ENCODE data around the gene NEUROD2.

NEUROD2 gene

DNA sequence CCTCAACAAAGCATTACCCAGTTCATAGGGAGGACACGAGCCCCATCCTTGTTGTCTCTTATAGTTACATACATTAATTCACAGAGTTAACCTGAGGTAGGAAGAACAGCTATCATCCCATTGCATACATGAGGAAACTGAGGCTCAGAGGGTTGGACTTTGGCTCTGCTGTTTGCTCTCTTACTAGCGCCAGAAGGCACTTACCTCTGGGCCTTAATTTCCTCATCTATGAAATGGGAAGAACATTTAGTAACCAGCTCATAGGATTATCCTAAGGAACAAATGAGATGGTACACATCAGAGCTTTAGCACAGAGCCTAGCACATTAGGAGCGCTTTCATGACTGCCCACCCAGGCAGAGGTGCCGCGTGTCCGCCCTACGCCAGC lies 27.6 kb downstream of the NEUROD2 start:
- no peak for DNase-seq (ENCODE audit: low read depth in 2 of 2)

- no peak for DNase-seq (ENCODE audit: low read depth in 2 of 2)
Observed at GRCh38 chr17:39579318-39580081, 28.2 kb downstream of the NEUROD2 start.

GRCh38 chr17:39578272-39578671 lies 29.4 kb downstream of the NEUROD2 start:
- DNase-seq (ENCODE audit: low read depth in 2 of 2): no peak

GRCh38 chr17:39576187-39576586 lies 31.5 kb downstream of the NEUROD2 start:
- no peak for DNase-seq (ENCODE audit: low read depth in 2 of 2)

- DNase-seq (ENCODE audit: low read depth in 2 of 2): no peak
Observed at GRCh38 chr17:39573447-39574298, 34.0 kb downstream of the NEUROD2 start.

DNA sequence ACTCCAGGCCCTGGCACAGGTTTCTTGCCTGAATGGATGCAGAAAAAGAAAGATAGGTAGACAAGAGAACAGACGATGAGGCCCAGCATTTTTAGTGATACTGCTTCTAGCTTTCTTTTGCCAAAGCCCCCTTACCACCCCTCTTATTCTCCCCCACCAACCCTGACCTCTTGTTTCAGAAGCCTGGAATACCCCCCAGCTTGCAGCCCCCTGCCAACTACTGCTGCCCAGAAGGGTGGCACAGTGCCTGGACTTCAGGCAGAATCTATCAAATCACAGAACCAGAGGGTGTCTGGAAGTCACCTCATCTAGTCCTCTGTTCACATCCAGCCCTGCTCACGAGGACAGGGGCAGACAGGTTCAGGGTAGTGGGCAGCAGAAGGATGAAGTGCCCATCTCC lies 35.6 kb downstream of the NEUROD2 start:
- no peak for DNase-seq (ENCODE audit: low read depth in 2 of 2)

DNA sequence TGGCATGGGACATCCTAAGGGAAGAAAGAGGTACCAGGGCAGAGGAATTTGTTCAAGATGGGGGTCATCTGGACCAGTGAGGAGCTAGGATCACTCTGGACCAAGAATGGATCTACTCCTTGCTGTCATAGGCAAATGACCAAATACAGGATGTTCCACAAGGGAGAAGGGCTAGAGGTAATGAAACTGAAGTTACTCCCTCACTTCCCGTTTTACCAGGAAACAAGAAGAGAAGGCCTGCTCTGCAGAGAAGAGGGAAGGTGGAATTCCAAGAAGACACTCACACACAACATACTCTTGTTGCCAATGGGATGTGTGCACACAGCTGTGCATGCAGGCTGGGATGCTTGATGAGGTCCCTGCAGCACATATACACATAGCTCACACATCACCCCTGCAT lies 38.6 kb downstream of the NEUROD2 start:
- DNase-seq (ENCODE audit: low read depth in 2 of 2): no peak

DNA sequence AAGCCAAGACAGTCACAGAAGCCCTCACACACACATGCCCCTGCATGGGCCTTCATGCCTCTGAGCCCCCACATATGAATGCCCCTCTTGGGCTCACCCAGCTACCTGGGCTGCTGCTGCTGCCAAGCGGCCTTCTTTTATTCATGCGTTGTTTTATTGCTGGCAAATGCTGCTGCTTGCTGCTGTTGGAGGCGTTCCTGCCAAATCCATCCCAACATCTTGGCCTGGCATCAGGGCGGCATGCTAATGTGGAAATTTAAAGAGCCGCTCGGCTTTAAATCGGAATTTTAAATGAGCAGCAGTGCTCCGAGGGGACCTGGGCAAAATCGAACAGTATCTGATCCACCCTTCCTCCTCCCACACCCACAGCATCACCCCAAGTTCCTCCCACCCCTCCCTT lies 39.0 kb downstream of the NEUROD2 start:
- no peak for DNase-seq (ENCODE audit: low read depth in 2 of 2)

DNA sequence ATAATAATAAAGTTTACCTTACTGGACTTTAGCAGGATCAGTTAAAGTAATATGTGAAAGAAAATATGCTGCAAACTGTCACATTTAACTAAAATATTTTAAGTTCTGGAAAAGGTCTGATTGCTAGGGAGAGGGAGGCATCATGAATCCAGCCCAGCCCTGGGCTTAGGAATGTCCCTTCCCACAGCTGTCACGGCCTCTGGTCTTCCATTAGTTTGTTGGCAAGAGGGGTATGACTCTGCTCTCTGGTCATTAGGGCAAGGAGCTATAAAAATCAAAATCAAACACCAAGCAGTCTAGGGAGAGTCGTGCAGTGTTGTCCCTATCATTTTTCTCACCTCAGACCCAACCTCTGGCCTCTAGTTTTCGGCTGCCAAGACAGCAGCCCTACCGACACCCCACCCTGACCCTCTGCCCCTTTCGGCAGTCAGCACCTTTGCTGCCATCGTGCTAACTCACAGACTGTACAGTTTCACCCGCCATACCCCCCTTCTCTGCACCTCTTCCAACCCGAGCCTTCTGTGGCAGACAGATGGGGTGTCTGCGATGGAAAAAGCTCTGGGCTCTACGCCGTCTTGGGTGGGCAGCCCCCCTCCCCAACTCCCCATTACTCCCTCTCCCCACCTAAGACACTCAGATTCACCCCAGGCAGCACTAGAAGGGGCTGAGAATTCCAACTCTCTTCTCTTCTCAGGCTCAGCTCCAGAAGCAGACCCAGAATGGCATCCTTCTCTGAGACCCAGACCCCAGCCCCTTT lies 41.4 kb downstream of the NEUROD2 start:
- no peak for DNase-seq (ENCODE audit: low read depth in 2 of 2)

DNA sequence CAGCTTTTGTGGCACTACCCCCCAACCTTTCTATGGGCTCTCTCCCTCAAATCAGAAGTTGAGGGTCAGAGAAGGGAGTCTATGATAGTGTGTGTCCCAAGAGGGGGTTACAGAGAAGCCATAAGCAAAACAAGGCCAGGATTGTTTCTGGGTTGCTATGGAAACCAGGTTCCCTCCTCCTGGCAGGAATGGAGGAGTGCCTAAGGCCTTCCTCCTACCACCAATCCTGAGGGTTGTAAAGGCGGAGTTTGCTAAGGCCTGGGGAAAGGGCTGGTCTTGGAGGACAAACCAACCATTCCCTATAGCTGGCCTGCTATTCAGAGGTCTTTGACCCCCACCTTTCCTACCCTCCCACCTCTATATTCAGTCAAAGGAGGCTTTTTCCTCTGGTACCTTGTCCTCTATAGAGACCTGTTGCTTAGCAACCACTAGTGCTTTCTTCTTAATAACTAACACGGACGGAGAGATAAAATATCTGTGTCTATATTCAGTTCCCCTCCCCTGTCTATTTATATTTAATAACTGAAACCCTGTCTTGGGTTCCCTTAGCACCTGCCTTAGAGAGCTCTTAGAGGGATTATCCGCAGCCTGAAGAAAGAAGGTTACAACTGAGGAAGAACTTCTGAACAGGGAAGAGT lies 43.4 kb downstream of the NEUROD2 start:
- DNase-seq (ENCODE audit: low read depth in 2 of 2): no peak

DNA sequence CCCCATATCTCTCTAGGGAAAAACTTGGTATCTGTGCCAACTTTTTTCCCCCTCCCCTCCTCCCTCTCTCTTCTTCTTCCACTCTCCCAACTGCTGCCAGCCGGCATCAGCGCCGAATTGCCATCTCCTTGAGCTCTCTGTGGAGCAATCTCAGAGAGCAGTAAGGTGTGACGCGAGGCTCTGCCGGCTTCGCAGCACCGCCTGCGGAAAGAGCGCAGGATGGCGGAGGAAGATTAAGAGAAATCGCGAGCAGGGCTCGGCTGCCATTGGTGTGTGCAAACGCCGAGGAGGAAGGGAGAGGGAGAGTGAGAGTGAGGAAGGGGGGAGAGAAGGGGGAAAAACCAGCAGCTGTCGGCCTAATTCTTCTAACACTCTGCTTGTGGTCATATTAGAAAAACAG lies 44.2 kb downstream of the NEUROD2 start:
- DNase-seq (ENCODE audit: low read depth in 2 of 2): no peak

DNA sequence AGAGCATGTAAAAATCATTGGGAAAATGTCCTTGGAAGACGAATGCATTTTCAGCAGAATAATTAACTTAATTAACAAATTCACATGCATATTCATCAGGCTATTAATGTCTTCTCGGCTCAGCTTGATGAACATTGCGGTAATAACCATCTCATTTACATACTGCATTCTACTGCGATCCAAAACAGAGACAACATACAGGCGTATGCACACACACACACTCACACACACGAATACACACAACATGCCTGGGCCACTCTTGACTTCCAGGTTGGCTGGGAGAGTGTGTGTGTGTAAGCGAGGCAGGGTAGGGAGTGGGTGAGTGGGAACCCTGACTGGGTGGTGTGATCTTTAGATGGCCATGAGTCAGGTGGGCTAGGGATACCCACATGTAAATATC lies 44.7 kb downstream of the NEUROD2 start:
- no peak for DNase-seq (ENCODE audit: low read depth in 2 of 2)

DNA sequence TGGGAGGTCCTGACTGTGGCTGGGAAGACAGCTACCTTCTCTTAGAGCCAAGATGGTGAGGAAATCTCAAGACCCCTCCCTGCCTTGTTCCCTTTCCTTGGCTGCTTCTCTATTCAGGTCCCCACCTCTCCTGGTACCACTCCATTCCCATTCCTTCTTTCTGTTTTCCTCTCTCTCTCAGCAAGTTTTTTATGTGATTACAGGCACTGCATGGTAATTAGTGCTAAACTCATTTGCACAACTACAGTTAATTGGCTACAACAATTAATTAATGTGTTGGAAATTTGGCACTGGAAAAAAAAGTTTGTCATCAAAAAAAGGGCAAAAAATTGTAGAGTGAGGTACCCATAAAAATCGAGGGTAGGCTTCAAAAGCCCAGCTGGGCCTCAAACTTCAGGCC lies 45.3 kb downstream of the NEUROD2 start:
- DNase-seq (ENCODE audit: low read depth in 2 of 2): no peak

DNA sequence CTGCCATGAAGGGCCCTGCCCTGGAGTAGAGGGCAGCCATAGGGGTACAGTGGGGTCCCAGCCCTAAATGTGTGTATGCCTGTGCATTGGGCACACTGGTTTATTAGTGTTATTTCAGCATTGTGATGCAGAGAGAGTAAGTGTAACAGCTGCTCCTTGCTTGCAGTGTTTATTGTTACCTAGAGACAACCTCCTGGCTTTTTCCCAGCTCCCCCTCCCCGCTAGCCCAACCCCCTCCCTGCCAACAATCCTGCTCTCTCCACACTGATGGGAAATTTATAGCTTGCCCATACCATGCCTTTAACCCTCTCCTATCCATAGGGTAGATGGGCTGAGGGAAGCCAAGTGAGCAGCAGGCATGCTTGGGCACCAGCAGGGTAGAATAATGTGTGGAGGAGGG lies 51.3 kb downstream of the NEUROD2 start:
- no peak for DNase-seq (ENCODE audit: low read depth in 2 of 2)

DNA sequence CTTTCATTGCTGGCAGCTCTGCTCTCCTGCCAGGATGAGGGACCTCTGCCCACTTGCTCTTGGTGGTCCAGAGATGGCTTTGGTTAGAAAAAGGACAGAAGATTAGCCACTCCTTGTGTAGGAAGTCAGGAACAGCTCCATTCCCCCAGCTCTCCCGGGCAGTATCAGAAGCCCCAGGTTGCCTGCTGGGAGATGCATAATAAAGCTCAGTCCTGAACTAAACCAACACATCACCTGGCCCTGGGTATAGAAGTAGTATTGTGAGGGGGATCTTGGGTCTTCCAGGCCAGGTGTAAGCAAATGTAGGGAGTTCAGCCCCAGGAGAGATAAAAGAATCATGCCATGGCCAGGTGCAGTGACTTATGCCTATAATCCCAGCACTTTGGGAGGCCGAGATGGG lies 52.4 kb downstream of the NEUROD2 start:
- no peak for DNase-seq (ENCODE audit: low read depth in 2 of 2)

Measured in stimulated activated CD8-positive, alpha-beta memory T cell treated with anti-CD3 and anti-CD28 coated beads, Interleukin-15, amount 100 ng/mL, for 4 hours (primary cell).